Mesodermal cell (in vitro differentiated cells): ENCODE data around the gene KIF25.

ENCODE experiments used
- H3K27ac ChIP-seq: 2 replicates; pipeline ENCODE4 v1.7.0; 2013; ENCODE audit warnings: mild to moderate bottlenecking, low read depth, low read length, moderate library complexity; ENCODE audit not compliant: severe bottlenecking
- H3K36me3 ChIP-seq: 2 replicates; pipeline ENCODE4 v1.7.1; 2013; ENCODE audit warnings: mild to moderate bottlenecking, low read length, moderate library complexity; ENCODE audit not compliant: control insufficient read depth, insufficient read depth
- H3K4me1 ChIP-seq: one replicate; pipeline ENCODE4 v1.7.1; 2013; ENCODE audit warnings: mild to moderate bottlenecking, low read length; ENCODE audit not compliant: insufficient read depth, control insufficient read depth, poor library complexity, severe bottlenecking
- H3K4me3 ChIP-seq: 2 replicates; pipeline ENCODE4 v1.7.0; 2013; ENCODE audit warnings: low read length, control low read depth, mild to moderate bottlenecking; ENCODE audit not compliant: insufficient read depth, poor library complexity, severe bottlenecking; ENCODE audit errors: extremely low read depth
- H3K9me3 ChIP-seq: 2 replicates; pipeline ENCODE4 v1.7.1; 2013; ENCODE audit warnings: mild to moderate bottlenecking, low read length, moderate library complexity; ENCODE audit not compliant: control insufficient read depth
- WGBS, 2 experiments: methylation state at CpG; one replicate each; pipeline ENCODE4 v1.1.5; 2013; ENCODE audit warnings: missing lambda C conversion rate in 2 of 2; ENCODE audit not compliant: insufficient coverage in 2 of 2; 5-methylcytosine and 5-hydroxymethylcytosine counted together

Gene KIF25

DNA sequence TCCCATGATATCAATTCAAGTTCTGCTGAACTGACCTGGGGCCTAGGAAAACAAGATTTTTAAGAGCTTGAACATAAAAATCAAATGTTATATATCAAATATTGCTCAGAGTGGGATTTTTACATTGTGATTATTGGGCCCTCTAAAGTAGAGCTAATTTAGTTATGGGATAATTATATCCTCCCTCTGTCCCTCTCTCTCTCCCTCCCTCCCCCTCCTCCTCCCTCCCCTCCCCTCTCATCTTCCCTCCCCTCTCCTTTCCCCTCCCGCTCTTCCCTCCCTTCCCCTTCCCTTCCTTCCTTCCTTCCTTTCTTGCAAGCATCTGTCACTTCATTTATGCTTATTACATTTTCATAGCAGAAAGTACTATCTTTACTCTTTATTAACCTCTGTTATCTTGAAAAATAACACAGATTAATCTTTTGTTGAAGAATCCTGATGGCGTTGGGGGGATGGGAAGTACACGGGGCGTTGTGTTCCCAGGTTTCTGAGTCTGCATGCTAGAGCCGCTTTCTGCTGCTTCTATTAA lies 32.8 kb downstream of the KIF25 start:
- H3K9me3 ChIP-seq, result peaks cover 7% of the 10 kb centered on the region
- peaks cover 37% of the 10 kb centered on the region for H3K4me1 ChIP-seq
- WGBS, 2 experiments, result 26% methylated on average over 3 of the region's 5 CpGs; no CpG with 5 or more reads in 1 of the 2 experiments
- no peak overlapping the region for H3K4me3 ChIP-seq
- H3K36me3 ChIP-seq, result no peaks in the 10 kb centered on the region
- H3K27ac ChIP-seq, result no peak overlapping the region

DNA sequence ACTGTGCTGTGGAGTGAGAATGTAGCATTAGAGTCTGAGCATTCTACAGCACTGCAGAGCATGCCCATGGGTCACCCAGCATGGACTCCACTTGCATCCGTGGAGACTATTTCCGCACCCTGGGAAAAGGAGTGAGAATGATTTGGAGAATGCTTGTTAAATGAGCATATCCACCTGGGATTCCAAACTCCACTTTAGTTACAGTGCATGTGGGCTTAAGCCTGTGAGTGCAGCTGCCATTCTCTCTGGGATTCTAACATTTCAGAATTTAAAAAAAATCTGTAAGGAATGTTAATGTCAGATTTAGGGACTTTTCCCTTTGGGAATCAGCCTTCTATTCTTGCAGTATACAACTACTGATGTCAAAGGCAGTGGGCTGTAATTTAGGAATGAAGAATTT lies 33.4 kb downstream of the KIF25 start:
- Histone ChIP-seq H3K36me3 (no peaks in the 10 kb centered on the region), H3K4me3 (no peak overlapping the region), H3K27ac (no peak overlapping the region), H3K4me1 (peaks cover 39% of the 10 kb centered on the region), H3K9me3 (peaks cover 7% of the 10 kb centered on the region)
- 75 to 83% methylated on average over 1 to 2 of the region's 2 CpGs for WGBS, 2 experiments

DNA sequence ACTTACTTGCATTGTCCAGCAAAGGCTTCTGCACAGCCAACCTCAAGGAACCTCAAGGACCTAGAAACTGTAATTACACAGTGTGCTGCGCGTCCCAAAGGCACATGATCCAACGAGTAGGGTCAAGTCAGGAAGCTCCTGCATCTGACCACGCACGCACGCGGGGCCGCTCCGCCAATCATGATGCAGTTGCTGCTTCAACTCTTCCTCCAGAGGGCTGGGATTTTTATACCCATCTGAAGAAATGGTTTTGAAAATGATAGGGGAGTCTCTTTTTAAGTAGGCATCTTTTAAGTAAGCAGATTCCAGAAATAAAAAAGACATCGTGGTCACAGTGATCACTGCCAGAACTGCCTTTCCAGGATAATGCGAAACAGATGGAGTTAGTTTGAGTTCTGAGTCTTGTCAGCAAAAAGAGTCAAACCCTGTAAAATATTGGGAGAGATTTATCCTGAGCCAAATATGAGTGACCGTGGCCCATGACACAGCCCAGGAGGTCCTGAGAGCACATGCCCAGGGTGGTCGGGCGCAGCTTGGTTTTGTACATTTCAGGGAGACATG lies 34.0 kb downstream of the KIF25 start:
- Histone ChIP-seq H3K4me3 (no peak overlapping the region), H3K4me1 (peaks cover 45% of the 10 kb centered on the region), H3K27ac (peak overlapping the region; percentile 77), H3K9me3 (peaks cover 7% of the 10 kb centered on the region), H3K36me3 (no peaks in the 10 kb centered on the region)
- 96 to 97% methylated on average over 6 to 14 of the region's 14 CpGs for WGBS, 2 experiments

DNA sequence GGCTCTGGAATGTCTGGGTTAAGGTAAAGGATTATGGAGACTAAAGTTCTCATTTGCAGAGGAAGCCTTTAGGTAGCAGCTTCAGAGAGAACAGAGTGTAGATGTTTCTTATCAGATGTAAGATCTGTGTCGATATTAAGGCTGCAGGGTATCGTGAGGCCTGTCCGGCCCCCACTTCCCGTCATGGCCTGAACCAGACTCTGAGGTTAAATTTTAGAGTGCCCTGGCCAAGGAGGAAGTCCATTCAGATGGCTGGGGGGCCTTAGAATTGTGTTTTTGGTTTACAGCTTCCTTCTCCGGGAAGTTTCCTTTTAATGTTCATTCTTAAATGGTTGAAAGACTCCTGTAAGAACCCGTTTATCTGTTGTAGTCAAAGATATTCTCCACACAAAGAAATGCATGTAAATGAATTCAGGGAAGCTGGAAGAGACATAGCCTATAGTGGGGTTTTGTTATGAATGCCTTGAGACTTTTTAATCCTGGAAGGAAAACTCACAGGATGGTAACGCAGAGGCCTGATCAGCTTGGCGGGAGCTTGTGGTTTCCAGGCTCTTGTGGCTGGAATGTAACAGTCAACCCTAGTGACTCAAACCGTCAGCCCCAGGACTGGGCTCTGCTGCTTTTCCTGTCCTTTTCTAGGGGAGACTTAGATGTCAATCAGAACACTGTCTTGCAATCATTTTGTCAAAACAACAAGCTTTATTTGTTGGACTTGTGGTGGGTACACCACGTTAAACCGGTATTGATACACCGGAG lies 34.7 kb downstream of the KIF25 start:
- H3K9me3 ChIP-seq, result peaks cover 8% of the 10 kb centered on the region
- H3K27ac ChIP-seq, result peak overlapping the region; percentile 77
- H3K36me3 ChIP-seq, result no peaks in the 10 kb centered on the region
- WGBS, 2 experiments, result 64 to 73% methylated on average over 9 to 10 of the region's 12 CpGs
- peaks cover 50% of the 10 kb centered on the region for H3K4me1 ChIP-seq
- H3K4me3 ChIP-seq, result no peak overlapping the region

DNA sequence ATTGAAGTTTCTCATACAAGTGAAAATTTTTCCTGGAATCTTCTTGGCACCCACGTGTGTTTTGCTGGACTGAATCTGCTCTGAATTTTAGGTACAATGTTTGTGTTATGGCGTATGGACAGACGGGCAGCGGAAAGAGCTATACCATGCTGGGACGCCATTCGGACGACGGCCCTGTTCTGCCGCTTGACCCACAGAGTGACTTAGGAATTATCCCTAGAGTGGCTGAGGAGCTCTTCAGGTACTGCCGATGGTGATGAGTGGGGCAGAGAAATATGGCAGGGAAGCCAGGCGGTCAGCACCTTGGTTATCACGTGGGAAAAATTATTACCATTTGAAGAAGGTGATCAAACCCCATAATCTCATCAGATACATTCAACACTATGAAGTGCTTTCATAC lies 36.3 kb downstream of the KIF25 start:
- Histone ChIP-seq H3K27ac (no peak overlapping the region), H3K4me3 (no peak overlapping the region), H3K36me3 (no peaks in the 10 kb centered on the region), H3K9me3 (peaks cover 24% of the 10 kb centered on the region), H3K4me1 (peaks cover 51% of the 10 kb centered on the region)
- 98 to 99% methylated on average over 9 to 10 of the region's 12 CpGs for WGBS, 2 experiments

DNA sequence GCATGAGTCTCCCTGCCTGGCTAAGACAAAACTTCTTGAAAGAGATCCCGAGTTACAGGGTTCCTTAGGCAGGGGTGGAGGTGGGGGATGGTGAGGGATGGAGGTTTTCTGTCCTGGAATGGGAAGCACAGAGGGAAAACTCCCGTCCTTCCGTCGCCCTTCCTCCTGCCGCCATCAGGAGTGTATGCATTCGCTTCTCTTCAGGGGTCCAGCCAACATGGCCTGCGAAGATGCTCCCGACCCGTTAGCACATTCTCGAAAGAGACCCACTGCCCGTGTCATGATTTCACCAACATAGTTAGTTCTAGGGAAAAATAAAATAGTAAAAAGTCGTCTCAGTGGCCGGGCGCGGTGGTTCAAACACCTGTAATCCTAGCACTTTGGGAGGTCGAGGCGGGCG lies 37.1 kb downstream of the KIF25 start:
- 85% methylated on average over 12 to 15 of the region's 18 CpGs for WGBS, 2 experiments
- peaks cover 48% of the 10 kb centered on the region for H3K4me1 ChIP-seq
- H3K27ac ChIP-seq, result no peak overlapping the region
- H3K36me3 ChIP-seq, result no peaks in the 10 kb centered on the region
- no peak overlapping the region for H3K4me3 ChIP-seq
- H3K9me3 ChIP-seq, result peaks cover 29% of the 10 kb centered on the region

DNA sequence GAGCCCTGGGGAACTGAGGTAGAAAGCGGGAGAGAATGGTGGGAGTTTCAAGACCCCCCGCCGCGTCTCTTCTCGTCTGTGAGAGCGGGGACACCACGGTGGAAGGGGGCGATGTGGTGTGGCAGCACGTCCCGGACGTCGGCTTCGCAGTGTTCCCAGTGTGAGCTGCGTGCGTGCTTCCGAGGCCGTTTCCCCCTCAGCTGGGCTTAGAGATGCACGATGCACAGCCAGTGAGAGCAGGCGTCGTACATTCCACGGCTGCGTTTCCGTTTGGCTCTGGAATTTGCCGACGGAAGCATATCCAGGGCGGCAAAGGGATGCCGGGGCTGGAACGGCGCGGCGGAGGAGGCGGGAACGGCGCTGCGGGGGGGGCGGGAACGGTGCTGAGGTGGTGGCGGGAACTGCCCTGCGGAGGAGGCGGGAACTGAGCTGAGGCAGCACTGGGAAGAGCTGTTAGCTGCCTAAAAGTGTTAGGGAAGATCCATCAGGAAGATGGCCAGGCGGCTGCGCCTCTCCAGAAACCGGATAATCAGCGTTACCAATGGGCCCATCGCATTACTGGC lies 37.7 kb downstream of the KIF25 start:
- 17 to 18% methylated on average over 31 to 32 of the region's 45 CpGs for WGBS, 2 experiments
- H3K4me1 ChIP-seq, result peaks cover 46% of the 10 kb centered on the region
- peak overlapping the region; percentile 27 for H3K4me3 ChIP-seq
- H3K27ac ChIP-seq, result peak overlapping the region; percentile 92
- H3K9me3 ChIP-seq, result peaks cover 36% of the 10 kb centered on the region
- H3K36me3 ChIP-seq, result no peaks in the 10 kb centered on the region

DNA sequence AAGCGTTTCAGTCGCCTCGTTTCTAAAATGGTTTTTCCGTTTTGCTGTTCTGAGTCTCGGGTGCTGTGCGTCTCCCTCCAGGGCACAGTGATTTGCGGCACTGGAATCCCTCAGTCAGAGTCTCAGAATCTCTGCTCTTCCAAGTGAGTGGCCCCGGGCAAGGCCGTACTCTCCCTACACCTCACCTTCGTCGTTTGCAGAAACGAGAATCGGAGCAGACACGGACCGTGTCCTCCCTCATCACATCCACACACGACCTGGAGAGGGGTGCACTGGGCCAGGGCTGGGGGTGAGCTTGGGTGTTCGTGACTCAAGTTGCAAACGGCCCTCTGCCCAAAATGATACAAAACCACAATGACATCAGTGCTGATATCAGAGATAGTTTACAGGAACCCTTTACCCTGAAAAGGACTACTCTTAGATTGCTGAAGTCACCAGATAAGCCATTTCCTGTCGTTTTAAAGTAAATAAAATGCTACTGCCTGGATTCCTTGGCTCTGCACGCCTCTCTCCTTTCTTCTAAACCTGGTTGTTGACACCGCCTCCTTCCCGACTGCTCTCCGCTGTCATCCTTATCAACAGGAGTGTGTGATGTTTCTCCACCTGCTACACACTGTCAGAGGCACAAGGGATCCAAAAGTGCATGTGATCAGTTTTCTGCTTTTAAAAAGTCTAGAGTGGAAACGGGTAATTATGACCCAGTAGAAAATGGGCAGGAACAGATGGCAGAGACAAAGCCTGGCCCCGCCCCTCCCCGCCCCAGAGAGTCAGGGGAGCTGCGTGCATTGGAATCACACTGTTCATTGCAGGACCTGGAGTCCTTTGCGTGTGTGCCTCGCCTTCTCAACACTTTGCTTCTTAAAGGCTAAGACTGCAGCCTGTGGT lies 38.4 kb downstream of the KIF25 start:
- Histone ChIP-seq H3K27ac (peak overlapping the region; percentile 92), H3K9me3 (peaks cover 43% of the 10 kb centered on the region), H3K36me3 (no peaks in the 10 kb centered on the region), H3K4me1 (peaks cover 38% of the 10 kb centered on the region), H3K4me3 (peak overlapping the region; percentile 27)
- WGBS, 2 experiments, result 38 to 48% methylated on average over 18 to 20 of the region's 29 CpGs

DNA sequence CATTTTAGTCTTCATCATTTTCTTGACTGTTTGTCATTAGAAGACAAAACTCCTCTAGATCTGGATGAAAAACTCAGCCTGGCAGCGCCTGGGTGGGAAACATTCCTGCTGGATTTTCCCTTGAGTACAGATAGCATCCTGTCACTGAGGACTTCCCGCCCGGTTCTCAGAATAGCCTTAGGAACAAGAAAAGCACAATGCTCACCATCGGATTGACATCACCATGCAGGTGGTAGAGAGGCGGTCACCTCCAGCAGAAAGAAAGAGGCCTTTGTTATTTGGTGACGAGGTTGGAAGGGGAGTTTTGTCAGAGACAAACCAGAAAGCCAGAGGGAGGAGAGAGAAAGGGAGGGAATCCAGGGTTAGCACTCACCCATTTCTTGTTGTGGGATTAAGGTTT lies 39.8 kb downstream of the KIF25 start:
- 81 to 83% methylated on average over 5 to 6 of the region's 6 CpGs for WGBS, 2 experiments
- peaks cover 25% of the 10 kb centered on the region for H3K4me1 ChIP-seq
- no peak overlapping the region for H3K4me3 ChIP-seq
- no peaks in the 10 kb centered on the region for H3K36me3 ChIP-seq
- H3K9me3 ChIP-seq, result peaks cover 51% of the 10 kb centered on the region
- no peak overlapping the region for H3K27ac ChIP-seq

DNA sequence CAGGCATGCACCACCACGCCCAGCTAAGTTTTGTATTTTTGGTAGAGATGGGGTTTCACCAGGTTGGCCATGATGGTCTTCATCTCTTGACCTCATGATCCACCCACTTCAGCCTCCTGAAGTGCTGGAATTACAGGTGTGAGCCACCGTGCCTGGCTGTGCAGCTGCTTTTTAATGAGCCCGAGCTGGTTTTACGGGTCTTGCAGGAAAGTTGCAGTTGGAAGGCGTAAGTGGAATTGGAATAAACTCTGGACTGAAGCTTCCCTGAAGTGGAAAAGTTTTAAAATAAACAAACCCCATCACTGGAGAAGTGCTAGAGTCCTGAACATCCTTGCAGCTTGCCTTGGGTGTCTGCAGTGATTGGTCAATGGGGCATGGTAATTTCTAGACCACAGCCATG lies 40.4 kb downstream of the KIF25 start:
- H3K9me3 ChIP-seq, result peaks cover 51% of the 10 kb centered on the region
- no peak overlapping the region for H3K27ac ChIP-seq
- no peaks in the 10 kb centered on the region for H3K36me3 ChIP-seq
- peaks cover 20% of the 10 kb centered on the region for H3K4me1 ChIP-seq
- 94 to 100% methylated on average over 3 of the region's 5 CpGs for WGBS, 2 experiments
- H3K4me3 ChIP-seq, result no peak overlapping the region
